K562 (cell line): ENCODE data around the gene ITPK1. TPM values are rescaled to one million over a fixed set of nuclear protein-coding genes. Genes with fewer than 3 reads are reported as not detected.
A peak's percentile ranks its signal among the peaks of the same experiment; 100 is the strongest.

Experiments used
- ATAC-seq: fragments of 200-7000 bp; cut with Tn5 transposase; 3 replicates; pipeline ENCODE4 v1.9.1; 2020; ENCODE audit warnings: moderate library complexity
- BruUV-seq: library from RNA; stranded (reverse); fragments of 400-500 nt; replicated peaks from 2 replicates; lab custom pipeline; 2021; lab: Mats Ljungman, UMichigan
- CTCF ChIA-PET: fragments of 300-600 bp; formaldehyde crosslinking; extraction: SDS; loops from one replicate; lab custom pipeline; 2021; ENCODE audit warnings: low intra/inter-chr PET ratio; lab: Yijun Ruan, JAX
- POLR2A ChIA-PET: fragments of 300-600, 350-650 bp; sonication (Branson Sonifier 250); formaldehyde crosslinking; extraction: SDS; loops from one replicate; lab custom pipeline; 2021; ENCODE audit warnings: antibody characterized with exemption, inconsistent platforms; lab: Yijun Ruan, JAX
- DNase-seq, 4 experiments: peaks; one replicate each; pipeline versions ENCODE4 v3.0.0 to v3.0.0-alpha.2; 2011 to 2018; ENCODE audit warnings: low spot score in 3 of 4, mixed read lengths in 3 of 4; ENCODE audit errors: extremely low read depth in 1 of 4
- FAIRE-seq: peaks from 2 replicates; lab custom pipeline; 2011; peaks lifted over from hg19 to GRCh38; lab: Jason Lieb, UNC
- H2AFZ ChIP-seq: 2 replicates; pipeline ENCODE4 v1.6.0; 2011; ENCODE audit warnings: low read depth, low read length, control low read depth, inconsistent platforms
- H3K27ac ChIP-seq: fragments of 200-600 bp; 3 replicates; pipeline ENCODE4 v1.8.0; 2011; ENCODE audit warnings: low read depth, mild to moderate bottlenecking, control low read depth, inconsistent platforms, low read length, moderate library complexity, mixed read lengths; ENCODE audit errors: extremely low read depth
- H3K27me3 ChIP-seq, 2 experiments: fragments of 300-600 bp in 1 of 2; 2 replicates in 1 of 2; 3 replicates in 1 of 2; pipeline versions ENCODE4 v1.6.0 to v1.8.0; 2011; ENCODE audit warnings: inconsistent platforms in 2 of 2, low read length in 2 of 2, mild to moderate bottlenecking in 1 of 2, mixed read lengths in 1 of 2, moderate library complexity in 1 of 2; ENCODE audit not compliant: control insufficient read depth in 2 of 2, insufficient read depth in 2 of 2
- H3K36me3 ChIP-seq: fragments of 300-600 bp; 3 replicates; pipeline ENCODE4 v1.8.0; 2011; ENCODE audit warnings: mild to moderate bottlenecking, low read length, inconsistent platforms; ENCODE audit not compliant: control insufficient read depth, insufficient read depth
- H3K4me1 ChIP-seq, 2 experiments: fragments of 200-600 bp in 1 of 2; replicated peaks in 1 of 2; 2 replicates in 1 of 2; 3 replicates in 1 of 2; pipeline versions ENCODE4 v1.5.1 to v1.8.0; 2011; ENCODE audit warnings: inconsistent platforms in 2 of 2, low read length in 2 of 2, mild to moderate bottlenecking in 1 of 2, mixed read lengths in 1 of 2, moderate library complexity in 1 of 2; ENCODE audit not compliant: control insufficient read depth in 2 of 2, insufficient read depth in 2 of 2
- H3K4me2 ChIP-seq: 2 replicates; pipeline ENCODE4 v1.6.1; 2011; ENCODE audit warnings: low read length, control low read depth, inconsistent platforms, mixed read lengths; ENCODE audit not compliant: insufficient read depth
- H3K4me3 ChIP-seq: fragments of 200-600 bp; sonication (generic), shearing (Covaris generic); 2 replicates; pipeline ENCODE4 v1.5.1; 2016; ENCODE audit warnings: control low read depth, inconsistent platforms
- H3K79me2 ChIP-seq: fragments of 200-600 bp; 3 replicates; pipeline ENCODE4 v1.8.0; 2011; ENCODE audit warnings: low read length, inconsistent platforms; ENCODE audit not compliant: control insufficient read depth, insufficient read depth
- H3K9ac ChIP-seq, 2 experiments: 2 replicates each; pipeline versions ENCODE4 v1.6.0 to v1.6.1; 2011; ENCODE audit warnings: low read depth in 2 of 2, low read length in 2 of 2, control low read depth in 1 of 2, inconsistent platforms in 1 of 2, mild to moderate bottlenecking in 1 of 2, mixed read lengths in 1 of 2; ENCODE audit not compliant: insufficient read depth in 1 of 2
- H3K9me1 ChIP-seq: one replicate; pipeline ENCODE4 v1.6.0; 2011; ENCODE audit warnings: inconsistent platforms, mild to moderate bottlenecking, low read length, moderate library complexity; ENCODE audit not compliant: control insufficient read depth, insufficient read depth
- H3K9me3 ChIP-seq: replicated peaks from 2 replicates; pipeline ENCODE4 v1.5.1; 2011; ENCODE audit warnings: low read depth, low read length, inconsistent platforms; ENCODE audit not compliant: control insufficient read depth, insufficient read depth
- H4K20me1 ChIP-seq: replicated peaks from 2 replicates; pipeline ENCODE4 v1.6.1; 2011; ENCODE audit warnings: low read length, inconsistent platforms, mixed read lengths; ENCODE audit not compliant: control insufficient read depth, insufficient read depth
- ELF4 ChIP-seq: fragments of 450-650 bp; formaldehyde crosslinking; IDR thresholded peaks from 2 replicates; pipeline ENCODE4 v1.4.0; 2022; ENCODE audit warnings: missing genetic modification characterization
- FOXA3 ChIP-seq, 2 experiments: fragments of 450-650 bp in 1 of 2; sonication (generic) in 1 of 2; formaldehyde crosslinking; IDR thresholded peaks in 1 of 2; conservative IDR thresholded peaks in 1 of 2; 2 replicates each; pipeline versions ENCODE4 v1.4.0 to v1.8.0; 2020 to 2022; ENCODE audit warnings: mild to moderate bottlenecking in 2 of 2, missing genetic modification reagents in 1 of 2
- FUS ChIP-seq: fragments of 200-400 bp; formaldehyde crosslinking; optimal IDR thresholded peaks from 2 replicates; pipeline ENCODE3; 2017; ENCODE audit warnings: low read depth, low read length
- GABPB1 ChIP-seq: sonication (generic); formaldehyde crosslinking; IDR thresholded peaks from 2 replicates; pipeline ENCODE4 v1.8.0; 2022; ENCODE audit warnings: mild to moderate bottlenecking, missing genetic modification reagents
- PCBP2 ChIP-seq: fragments of 200-400 bp; formaldehyde crosslinking; IDR thresholded peaks from 2 replicates; pipeline ENCODE4 v1.6.1; 2018; ENCODE audit warnings: low read length, low read depth, mild to moderate bottlenecking, moderate library complexity; ENCODE audit not compliant: poor library complexity, severe bottlenecking
- SAFB2 ChIP-seq: fragments of 200-400 bp; formaldehyde crosslinking; IDR thresholded peaks from 2 replicates; pipeline ENCODE4 v1.6.1; 2018; ENCODE audit warnings: borderline replicate concordance, low read length, low read depth, moderate library complexity; ENCODE audit not compliant: severe bottlenecking
- SRSF1 ChIP-seq: fragments of 200-400 bp; formaldehyde crosslinking; IDR thresholded peaks from 2 replicates; pipeline ENCODE4 v1.6.1; 2017; ENCODE audit warnings: mild to moderate bottlenecking, low read depth, low read length, moderate library complexity
- TBL1XR1 ChIP-seq, 2 experiments: IDR thresholded peaks; 2 replicates each; pipeline ENCODE4 v1.6.1; 2012; ENCODE audit warnings: improper control_type of control experiment in 2 of 2, low read length in 2 of 2, mild to moderate bottlenecking in 1 of 2
- ZNF121 ChIP-seq: sonication (generic); formaldehyde crosslinking; conservative IDR thresholded peaks from 2 replicates; pipeline ENCODE4 v1.8.0; 2022; ENCODE audit warnings: missing genetic modification reagents
- ZNF124 ChIP-seq: sonication (generic); formaldehyde crosslinking; IDR thresholded peaks from 2 replicates; pipeline ENCODE4 v1.8.1; 2022; ENCODE audit warnings: missing genetic modification reagents
- ZNF347 ChIP-seq: fragments of 450-650 bp; formaldehyde crosslinking; IDR thresholded peaks from 2 replicates; pipeline ENCODE4 v1.4.0; 2020; ENCODE audit warnings: low read depth, mild to moderate bottlenecking, moderate library complexity
- ZNF354B ChIP-seq: fragments of 250-450 bp; sonication (Bioruptor Pico); IDR thresholded peaks from 2 replicates; pipeline ENCODE4 v1.4.0; 2020
- WGBS: fragments of 100-300 bp; shearing (Covaris generic); methylation state at CpG from one replicate; pipeline ENCODE4 v1.1.6; 2016; ENCODE audit warnings: low coverage, mixed read lengths; ENCODE audit not compliant: insufficient coverage; ENCODE audit errors: missing lambda C conversion rate; 5-methylcytosine and 5-hydroxymethylcytosine counted together
- in situ Hi-C: fragments of 300-500 bp; cut with MboI; formaldehyde crosslinking; loops from 4 replicates; pipeline ENCODE4 v1.15.0; 2018; ENCODE audit warnings: inconsistent platforms, mixed read lengths
- intact Hi-C: fragments of 100-400 bp; cut with micrococcal nuclease; formaldehyde crosslinking; loops from 2 replicates; pipeline ENCODE4 v1.14.2; 2022
- polyA plus RNA-seq, 8 experiments: library from polyadenylated mRNA; depleted of rRNA in 4 of 8; stranded (reverse) in 5 of 8; unstranded in 3 of 8; fragments of >200 nt; fragmentation: Nextera tagmentation in 2 of 8; fragmentation: Illumina TruSeq in 1 of 8; extraction: Ambion mirVana in 2 of 8; extraction: Trizol in 1 of 8; gene quantifications; 2 replicates each; pipeline versions ENCODE4 v1.2.1 to v1.2.3, GENCODE V29; 2011 to 2014; ENCODE audit warnings: inconsistent platforms in 1 of 8, missing spikeins in 1 of 8
- total RNA-seq, 7 experiments: library from RNA; depleted of rRNA in 6 of 7; stranded (reverse); fragments of >200 nt in 6 of 7; fragmentation: Illumina TruSeq in 2 of 7; extraction: Trizol in 2 of 7; gene quantifications; 2 replicates each; pipeline versions ENCODE4 v1.2.1 to v1.2.3, GENCODE V29; 2011 to 2021; ENCODE audit warnings: low replicate concordance in 1 of 7
- TF ChIP-seq, protein P1 (sequence below): fragments of 450-650 bp; formaldehyde crosslinking; IDR thresholded peaks from 2 replicates; pipeline ENCODE4 v1.4.0; 2022; ENCODE audit warnings: missing genetic modification characterization
- TF ChIP-seq, protein P2 (sequence below): fragments of 450-650 bp; formaldehyde crosslinking; conservative IDR thresholded peaks from 2 replicates; pipeline ENCODE4 v1.4.0; 2022; ENCODE audit warnings: mild to moderate bottlenecking, missing genetic modification characterization

ITPK1 gene
- total and polyA plus RNA-seq, 9 of the 15 experiments (the other 6 are each of a cell fraction or from before 2014, with no cell fraction given), result 1.2 to 39.2 (median 23.0) TPM

DNA sequence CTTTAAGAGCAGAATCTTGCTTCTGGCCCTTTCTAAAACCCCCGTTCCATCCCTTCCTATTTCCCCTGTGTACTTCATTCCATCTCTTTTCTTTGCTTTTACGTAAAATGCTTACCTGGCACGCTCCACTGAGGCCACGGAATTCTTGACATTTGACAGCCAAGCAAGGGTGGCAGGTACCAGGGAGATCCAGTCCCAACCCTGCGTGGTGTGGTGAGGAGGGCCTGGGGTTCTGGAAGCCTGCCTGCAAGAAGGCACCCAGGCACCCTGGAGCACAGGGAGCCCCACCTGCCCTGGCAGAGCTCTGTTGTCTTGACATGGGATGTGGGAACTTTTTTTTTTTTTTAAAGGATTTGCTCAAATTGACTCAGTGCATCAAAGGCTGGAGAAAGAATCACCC is 48.6 kb downstream of the ITPK1 start:
- in situ Hi-C loops (no loop called here), intact Hi-C loops (no loop called here)
- DNase-seq (no peak), ATAC-seq (no peak), FAIRE-seq (no peak)
- H2AFZ ChIP-seq, result no peak overlapping the region
- no peaks in the 10 kb centered on the region for H3K27me3 ChIP-seq
- 90% methylated on average over 5 of the region's 5 CpGs for WGBS
- ChIA-PET CTCF (no interaction called here), POLR2A (no interaction called here)
- H3K36me3 ChIP-seq, result no peaks in the 10 kb centered on the region
- no peaks in the 10 kb centered on the region for H4K20me1 ChIP-seq
- no peak overlapping the region; the same call in 2 of the 3 replicates for H3K27ac ChIP-seq
- peak overlapping the region; percentile 20 to 61; a peak in 2 of 4 replicates for H3K9ac ChIP-seq
- TF ChIP-seq, protein P1, sequence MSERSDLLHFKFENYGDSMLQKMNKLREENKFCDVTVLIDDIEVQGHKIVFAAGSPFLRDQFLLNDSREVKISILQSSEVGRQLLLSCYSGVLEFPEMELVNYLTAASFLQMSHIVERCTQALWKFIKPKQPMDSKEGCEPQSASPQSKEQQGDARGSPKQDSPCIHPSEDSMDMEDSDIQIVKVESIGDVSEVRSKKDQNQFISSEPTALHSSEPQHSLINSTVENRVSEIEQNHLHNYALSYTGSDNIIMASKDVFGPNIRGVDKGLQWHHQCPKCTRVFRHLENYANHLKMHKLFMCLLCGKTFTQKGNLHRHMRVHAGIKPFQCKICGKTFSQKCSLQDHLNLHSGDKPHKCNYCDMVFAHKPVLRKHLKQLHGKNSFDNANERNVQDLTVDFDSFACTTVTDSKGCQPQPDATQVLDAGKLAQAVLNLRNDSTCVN, result no peak
- TF ChIP-seq SRSF1 (no peak), ELF4 (CRISPR knock-in tag) (no peak), FUS (no peak), ZNF354B (CRISPR knock-in tag) (no peak), GABPB1 (CRISPR knock-in tag) (no peak), ZNF121 (no peak), SAFB2 (no peak), ZNF124 (CRISPR knock-in tag) (no peak), FOXA3 (CRISPR knock-in tag; conservative IDR thresholded peaks at IDR 0.05 in 1 of 2, IDR thresholded peaks at IDR 0.05 in 1 of 2) (no peak), ZNF347 (CRISPR knock-in tag) (no peak), PCBP2 (no peak), TBL1XR1 (IDR thresholded peaks at IDR 0.05; ENCODE audit: low read length in 2 of 2) (no peak)
- TF ChIP-seq, protein P2, sequence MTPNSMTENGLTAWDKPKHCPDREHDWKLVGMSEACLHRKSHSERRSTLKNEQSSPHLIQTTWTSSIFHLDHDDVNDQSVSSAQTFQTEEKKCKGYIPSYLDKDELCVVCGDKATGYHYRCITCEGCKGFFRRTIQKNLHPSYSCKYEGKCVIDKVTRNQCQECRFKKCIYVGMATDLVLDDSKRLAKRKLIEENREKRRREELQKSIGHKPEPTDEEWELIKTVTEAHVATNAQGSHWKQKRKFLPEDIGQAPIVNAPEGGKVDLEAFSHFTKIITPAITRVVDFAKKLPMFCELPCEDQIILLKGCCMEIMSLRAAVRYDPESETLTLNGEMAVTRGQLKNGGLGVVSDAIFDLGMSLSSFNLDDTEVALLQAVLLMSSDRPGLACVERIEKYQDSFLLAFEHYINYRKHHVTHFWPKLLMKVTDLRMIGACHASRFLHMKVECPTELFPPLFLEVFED, result no peak
- no peaks in the 10 kb centered on the region for H3K9me3 ChIP-seq
- peaks cover 6% of the 10 kb centered on the region; the same call in 2 of the 3 replicates for H3K79me2 ChIP-seq
- peaks cover 10 to 13% of the 10 kb centered on the region in 2 experiments; a peak in 4 of 5 replicates for H3K4me1 ChIP-seq
- no peak overlapping the region for H3K4me3 ChIP-seq
- no peaks in the 10 kb centered on the region for H3K9me1 ChIP-seq
- BruUV-seq, result no TSS peak
- H3K4me2 ChIP-seq, result no peak overlapping the region
